Glomerular endothelial cell (primary cell): ENCODE data around the gene FAM169A. TPM values are rescaled to one million over a fixed set of nuclear protein-coding genes. Genes with fewer than 3 reads are reported as not detected.

Experiments used
- total RNA-seq: library from RNA; depleted of rRNA; stranded (reverse); fragments of >200 nt; gene quantifications from 2 replicates; pipeline ENCODE4 v1.2.3, GENCODE V29; 2015

FAM169A gene
- total RNA-seq, 1 donor from 2014 or later: 0.99 TPM

Other genes starting within 250 kb of the FAM169A start
- gene ENC1, start 225.7 kb downstream of the FAM169A start, total RNA-seq: 116 and 155 TPM in 2 replicates
- 216 and 234 TPM in 2 replicates for gene HEXB, start 181.2 kb downstream of the FAM169A start, total RNA-seq
- gene GFM2, start 99.3 kb downstream of the FAM169A start, total RNA-seq: 26.1 and 28.6 TPM in 2 replicates
- gene NSA2, start 99.1 kb downstream of the FAM169A start, total RNA-seq: 57.9 and 127 TPM in 2 replicates
- 0.39 and 0.41 TPM in 2 replicates for gene GCNT4, start 186.2 kb upstream of the FAM169A start, total RNA-seq